ENCODE measurements around the gene UBTF.

GRCh38 chr17:44188576-44189403 is 30.7 kb downstream of the UBTF start:
- TF ChIP-seq CTCF (conservative IDR thresholded peaks at IDR 0.05 in 1 of 2, IDR thresholded peaks at IDR 0.05 in 1 of 2; ENCODE audit: extremely low read depth in 1 of 2, insufficient read depth in 1 of 2, low read depth in 1 of 2, low read length in 2 of 2), result no peak
- TF ChIP-seq EZH2 (IDR thresholded peaks at IDR 0.05; ENCODE audit: borderline replicate concordance, low read length), result no peak
